ENCODE results near the gene OBP2A.
"Not testable (repeated sequence)": the region's sequence is repeated elsewhere in the genome, so short reads cannot be mapped to it uniquely, and the experiment has no call there.

OBP2A gene

GRCh38 chr9:135536216-135536615 lies 9.7 kb upstream of the OBP2A start:
- Histone ChIP-seq H3K9ac (no peak overlapping the region), H3K9me3 (ENCODE audit: control insufficient read depth, low read length) (no peaks in the 10 kb centered on the region), H2AFZ (no peak overlapping the region), H3K36me3 (ENCODE audit: control insufficient read depth, insufficient read depth, low read length) (no peaks in the 10 kb centered on the region), H3K4me1 (no peaks in the 10 kb centered on the region), H3K79me2 (no peaks in the 10 kb centered on the region), H3K4me2 (ENCODE audit: low read length) (no peak overlapping the region), H3K4me3 (ENCODE audit: low read depth, low read length) (no peak overlapping the region), H3K27ac (no peak overlapping the region), H3K27me3 (ENCODE audit: control insufficient read depth, insufficient read depth, low read length) (no peaks in the 10 kb centered on the region)
- no peak for TF ChIP-seq CTCF (IDR thresholded peaks at IDR 0.05)

- H3K4me1 ChIP-seq; H3K27ac ChIP-seq; H3K9me3 ChIP-seq (ENCODE audit: control insufficient read depth, low read length); H3K4me2 ChIP-seq (ENCODE audit: low read length); H3K79me2 ChIP-seq; H3K9ac ChIP-seq; H2AFZ ChIP-seq; H3K27me3 ChIP-seq (ENCODE audit: control insufficient read depth, insufficient read depth, low read length); H3K36me3 ChIP-seq (ENCODE audit: control insufficient read depth, insufficient read depth, low read length); H3K4me3 ChIP-seq (ENCODE audit: low read depth, low read length): not testable (repeated sequence)
Observed at GRCh38 chr9:135543262-135543894, 2.5 kb upstream of the OBP2A start.

GRCh38 chr9:135544981-135545635 lies 818 bp upstream of the OBP2A start:
- no peaks in the 10 kb centered on the region for H3K9me3 ChIP-seq (ENCODE audit: control insufficient read depth, low read length)
- no peaks in the 10 kb centered on the region for H3K4me1 ChIP-seq
- H3K9ac ChIP-seq = no peak overlapping the region
- no peak overlapping the region for H3K27ac ChIP-seq
- H3K36me3 ChIP-seq (ENCODE audit: control insufficient read depth, insufficient read depth, low read length) = no peaks in the 10 kb centered on the region
- no peaks in the 10 kb centered on the region for H3K79me2 ChIP-seq
- no peaks in the 10 kb centered on the region for H3K27me3 ChIP-seq (ENCODE audit: control insufficient read depth, insufficient read depth, low read length)
- H3K4me2 ChIP-seq (ENCODE audit: low read length) = no peak overlapping the region
- no peak for TF ChIP-seq CTCF (IDR thresholded peaks at IDR 0.05)
- no peak overlapping the region for H2AFZ ChIP-seq
- no peak overlapping the region for H3K4me3 ChIP-seq (ENCODE audit: low read depth, low read length)

- H3K27me3 ChIP-seq (ENCODE audit: control insufficient read depth, insufficient read depth, low read length); H3K79me2 ChIP-seq; H3K9me3 ChIP-seq (ENCODE audit: control insufficient read depth, low read length); H2AFZ ChIP-seq; H3K4me1 ChIP-seq; H3K27ac ChIP-seq; H3K9ac ChIP-seq; H3K4me3 ChIP-seq (ENCODE audit: low read depth, low read length); H3K4me2 ChIP-seq (ENCODE audit: low read length); H3K36me3 ChIP-seq (ENCODE audit: control insufficient read depth, insufficient read depth, low read length): not testable (repeated sequence)
Observed at GRCh38 chr9:135546792-135547617, 1.1 kb downstream of the OBP2A start.

- Histone ChIP-seq H3K4me1 (no peaks in the 10 kb centered on the region), H3K4me3 (ENCODE audit: low read depth, low read length) (no peak overlapping the region), H3K79me2 (no peaks in the 10 kb centered on the region), H3K27me3 (ENCODE audit: control insufficient read depth, insufficient read depth, low read length) (no peaks in the 10 kb centered on the region), H3K36me3 (ENCODE audit: control insufficient read depth, insufficient read depth, low read length) (no peaks in the 10 kb centered on the region), H2AFZ (no peak overlapping the region), H3K4me2 (ENCODE audit: low read length) (no peak overlapping the region), H3K27ac (no peak overlapping the region), H3K9me3 (ENCODE audit: control insufficient read depth, low read length) (no peaks in the 10 kb centered on the region), H3K9ac (no peak overlapping the region)
- no peak for TF ChIP-seq CTCF (IDR thresholded peaks at IDR 0.05)
Observed at GRCh38 chr9:135547756-135548736, 2.1 kb downstream of the OBP2A start.

- H3K4me1 ChIP-seq; H3K9ac ChIP-seq; H3K27ac ChIP-seq; H3K4me3 ChIP-seq (ENCODE audit: low read depth, low read length); H3K27me3 ChIP-seq (ENCODE audit: control insufficient read depth, insufficient read depth, low read length); H3K79me2 ChIP-seq; H2AFZ ChIP-seq; H3K4me2 ChIP-seq (ENCODE audit: low read length); H3K9me3 ChIP-seq (ENCODE audit: control insufficient read depth, low read length); H3K36me3 ChIP-seq (ENCODE audit: control insufficient read depth, insufficient read depth, low read length): not testable (repeated sequence)
Observed at GRCh38 chr9:135549478-135550343, 3.8 kb downstream of the OBP2A start.
